DOHH2 (cell line): Measurements from ENCODE around the gene TRAF2.

Experiments
- EZH2phosphoT487 ChIP-seq: fragments of 200-600 bp; sonication (generic); IDR thresholded peaks from 2 replicates; pipeline ENCODE4 v1.6.1; 2017; ENCODE audit warnings: borderline replicate concordance, mild to moderate bottlenecking, antibody characterized with exemption, low read length, moderate library complexity, mixed read lengths
- TF ChIP-seq, protein P1 (sequence below): fragments of 200-600 bp; sonication (generic); IDR thresholded peaks from one replicate; pipeline ENCODE4 v1.5.1; 2014; ENCODE audit warnings: antibody characterized with exemption, mild to moderate bottlenecking, low read depth, low read length; ENCODE audit not compliant: poor library complexity, severe bottlenecking

DNA sequence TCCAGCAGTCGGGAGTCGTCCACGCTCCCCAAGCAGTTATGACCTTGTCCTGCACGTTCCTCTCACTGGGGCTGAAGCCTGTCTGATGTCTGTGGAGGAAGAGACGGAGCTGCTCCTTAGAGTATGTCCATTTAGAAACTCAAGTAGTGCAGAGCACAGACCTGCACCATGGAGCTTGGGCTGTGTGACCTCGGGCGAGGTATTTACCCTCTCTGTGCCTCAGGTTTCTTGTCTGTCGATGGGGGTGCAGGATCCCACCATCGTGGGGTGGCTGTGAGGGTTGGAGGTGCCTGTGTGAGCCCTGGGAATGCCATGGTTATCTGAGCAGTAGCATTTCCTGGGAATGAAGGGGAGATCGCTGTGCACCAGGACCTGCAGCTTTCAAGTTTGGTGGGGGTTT lies 14.2 kb downstream of the TRAF2 start:
- TF ChIP-seq, protein P1, sequence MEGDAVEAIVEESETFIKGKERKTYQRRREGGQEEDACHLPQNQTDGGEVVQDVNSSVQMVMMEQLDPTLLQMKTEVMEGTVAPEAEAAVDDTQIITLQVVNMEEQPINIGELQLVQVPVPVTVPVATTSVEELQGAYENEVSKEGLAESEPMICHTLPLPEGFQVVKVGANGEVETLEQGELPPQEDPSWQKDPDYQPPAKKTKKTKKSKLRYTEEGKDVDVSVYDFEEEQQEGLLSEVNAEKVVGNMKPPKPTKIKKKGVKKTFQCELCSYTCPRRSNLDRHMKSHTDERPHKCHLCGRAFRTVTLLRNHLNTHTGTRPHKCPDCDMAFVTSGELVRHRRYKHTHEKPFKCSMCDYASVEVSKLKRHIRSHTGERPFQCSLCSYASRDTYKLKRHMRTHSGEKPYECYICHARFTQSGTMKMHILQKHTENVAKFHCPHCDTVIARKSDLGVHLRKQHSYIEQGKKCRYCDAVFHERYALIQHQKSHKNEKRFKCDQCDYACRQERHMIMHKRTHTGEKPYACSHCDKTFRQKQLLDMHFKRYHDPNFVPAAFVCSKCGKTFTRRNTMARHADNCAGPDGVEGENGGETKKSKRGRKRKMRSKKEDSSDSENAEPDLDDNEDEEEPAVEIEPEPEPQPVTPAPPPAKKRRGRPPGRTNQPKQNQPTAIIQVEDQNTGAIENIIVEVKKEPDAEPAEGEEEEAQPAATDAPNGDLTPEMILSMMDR = no peak
- TF ChIP-seq EZH2phosphoT487 = no peak
